Caco-2 (cell line): ENCODE measurements around the gene OTOL1. TPM values are rescaled to one million over a fixed set of nuclear protein-coding genes. Genes with fewer than 3 reads are reported as not detected.

Experiments
- BruUV-seq: library from RNA; stranded (reverse); fragments of 400-500 nt; replicated peaks from 2 replicates; lab custom pipeline; 2021; lab: Mats Ljungman, UMichigan
- CTCF ChIA-PET: fragments of 300-600 bp; sonication (Branson Sonifier 250); formaldehyde crosslinking; loops from one replicate; lab custom pipeline; 2022; ENCODE audit warnings: antibody characterized with exemption; lab: Charles Lee
- POLR2A ChIA-PET: fragments of 300-600 bp; sonication (Branson Sonifier 250); formaldehyde crosslinking; loops from one replicate; lab custom pipeline; 2022; ENCODE audit warnings: antibody characterized with exemption; lab: Charles Lee
- DNase-seq, 2 experiments: peaks; one replicate each; pipeline versions ENCODE4 v3.0.0 to v3.0.0-alpha.2; 2020 to 2022
- H3K27me3 ChIP-seq: replicated peaks from 2 replicates; pipeline ENCODE4 v1.6.0; 2011; ENCODE audit warnings: low read length; ENCODE audit not compliant: control insufficient read depth, insufficient read depth
- H3K36me3 ChIP-seq: 2 replicates; pipeline ENCODE4 v1.5.1; 2011; ENCODE audit warnings: low read length; ENCODE audit not compliant: control insufficient read depth, insufficient read depth
- H3K4me1 ChIP-seq: fragments of 250-450 bp; sonication (Bioruptor Pico); 2 replicates; pipeline ENCODE4 v1.5.1; 2020; ENCODE audit warnings: mild to moderate bottlenecking
- H3K4me3 ChIP-seq: 2 replicates; pipeline ENCODE4 v1.5.1; 2011; ENCODE audit warnings: low read depth, mild to moderate bottlenecking, control low read depth, low read length
- H3K9me3 ChIP-seq: fragments of 250-450 bp; sonication (Bioruptor Pico); 2 replicates; pipeline ENCODE4 v1.5.1; 2020; ENCODE audit warnings: mild to moderate bottlenecking, moderate library complexity
- H3K27ac Mint-ChIP-seq: one replicate; pipeline ENCODE4 v1.8.0; 2022; ENCODE audit warnings: mixed read lengths; ENCODE audit not compliant: unreplicated experiment
- H3K27me3 Mint-ChIP-seq: one replicate; pipeline ENCODE4 v1.8.0; 2022; ENCODE audit warnings: mixed read lengths; ENCODE audit not compliant: insufficient read depth, unreplicated experiment
- H3K36me3 Mint-ChIP-seq: one replicate; pipeline ENCODE4 v1.8.0; 2022; ENCODE audit warnings: mild to moderate bottlenecking, mixed read lengths; ENCODE audit not compliant: insufficient read depth, unreplicated experiment
- H3K4me1 Mint-ChIP-seq: one replicate; pipeline ENCODE4 v1.8.0; 2022; ENCODE audit warnings: low read depth, mixed read lengths; ENCODE audit not compliant: unreplicated experiment
- H3K4me3 Mint-ChIP-seq: one replicate; pipeline ENCODE4 v1.8.0; 2022; ENCODE audit warnings: mild to moderate bottlenecking, moderate library complexity, mixed read lengths; ENCODE audit not compliant: unreplicated experiment
- H3K9me3 Mint-ChIP-seq: one replicate; pipeline ENCODE4 v1.8.0; 2022; ENCODE audit warnings: mixed read lengths; ENCODE audit not compliant: unreplicated experiment
- CTCF ChIP-seq, 2 experiments: fragments of 200-600 bp in 1 of 2; IDR thresholded peaks; 1 replicate in 1 of 2; 2 replicates in 1 of 2; pipeline versions ENCODE4 v1.5.1 to v1.8.0; 2011 to 2022; ENCODE audit warnings: antibody characterized with exemption in 1 of 2, control low read depth in 1 of 2, inconsistent platforms in 1 of 2, low read depth in 1 of 2, low read length in 1 of 2, mild to moderate bottlenecking in 1 of 2, moderate library complexity in 1 of 2; ENCODE audit not compliant: insufficient read depth in 1 of 2, severe bottlenecking in 1 of 2, unreplicated experiment in 1 of 2
- intact Hi-C: fragments of 100-400 bp; cut with micrococcal nuclease; formaldehyde crosslinking; loops from one replicate; pipeline ENCODE4 v1.10.0; 2022; ENCODE audit not compliant: unreplicated experiment
- total RNA-seq: library from RNA; stranded (reverse); gene quantifications from 2 replicates; pipeline ENCODE4 v1.2.3, GENCODE V29; 2022

The OTOL1 gene
- total RNA-seq, 1 experiment from 2014 or later = not detected

- H3K27me3 Mint-ChIP-seq = no peaks in the 10 kb centered on the region
- BruUV-seq = no TSS peak
- ChIA-PET POLR2A (no interaction called here), CTCF (no interaction called here)
- H3K9me3 Mint-ChIP-seq = no peaks in the 10 kb centered on the region
- H3K4me1 Mint-ChIP-seq = no peaks in the 10 kb centered on the region
- no peaks in the 10 kb centered on the region for H3K9me3 ChIP-seq
- H3K27ac Mint-ChIP-seq = no peak overlapping the region
- no peaks in the 10 kb centered on the region for H3K27me3 ChIP-seq
- H3K4me1 ChIP-seq = no peaks in the 10 kb centered on the region
- H3K36me3 ChIP-seq = no peaks in the 10 kb centered on the region
- TF ChIP-seq CTCF (IDR thresholded peaks at IDR 0.05; ENCODE audit: insufficient read depth in 1 of 2, low read depth in 1 of 2, low read length in 1 of 2, severe bottlenecking in 1 of 2, unreplicated experiment in 1 of 2) = no peak
- no peaks in the 10 kb centered on the region for H3K36me3 Mint-ChIP-seq
- intact Hi-C loops = no loop called here
- DNase-seq = no peak
- H3K4me3 Mint-ChIP-seq = no peak overlapping the region
- H3K4me3 ChIP-seq = no peak overlapping the region
Observed at GRCh38 chr3:161471211-161471610, 25.4 kb upstream of the OTOL1 start.

DNA sequence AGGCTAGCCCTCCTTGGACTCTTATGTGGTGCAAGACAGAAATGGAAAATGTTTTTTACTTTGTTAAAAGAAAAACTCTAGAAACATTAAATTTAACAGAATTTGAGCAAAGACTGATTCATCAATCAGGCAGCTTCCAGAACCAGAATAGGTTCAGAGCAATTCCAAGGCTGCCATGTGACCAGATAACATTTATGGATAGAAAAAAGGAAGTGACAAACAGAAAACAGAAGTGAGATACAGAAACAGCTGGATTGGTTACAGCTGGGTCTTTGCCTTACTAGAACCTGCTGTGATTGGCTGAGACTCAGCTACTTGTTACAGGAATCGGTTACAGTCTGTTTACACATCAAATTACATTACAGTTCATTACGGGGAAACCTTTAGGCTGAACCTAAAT, 22.5 kb upstream of the OTOL1 start:
- no peaks in the 10 kb centered on the region for H3K27me3 Mint-ChIP-seq
- H3K36me3 Mint-ChIP-seq = no peaks in the 10 kb centered on the region
- H3K4me3 ChIP-seq = no peak overlapping the region
- intact Hi-C loops = no loop called here
- POLR2A ChIA-PET = no interaction called here
- no peaks in the 10 kb centered on the region for H3K9me3 Mint-ChIP-seq
- H3K4me3 Mint-ChIP-seq = no peak overlapping the region
- no peak for TF ChIP-seq CTCF (IDR thresholded peaks at IDR 0.05; ENCODE audit: insufficient read depth in 1 of 2, low read depth in 1 of 2, low read length in 1 of 2, severe bottlenecking in 1 of 2, unreplicated experiment in 1 of 2)
- CTCF ChIA-PET = no interaction called here
- no TSS peak for BruUV-seq
- no peaks in the 10 kb centered on the region for H3K4me1 ChIP-seq
- H3K27me3 ChIP-seq = no peaks in the 10 kb centered on the region
- no peak for DNase-seq
- H3K36me3 ChIP-seq = no peaks in the 10 kb centered on the region
- H3K9me3 ChIP-seq = no peaks in the 10 kb centered on the region
- no peak overlapping the region for H3K27ac Mint-ChIP-seq
- no peaks in the 10 kb centered on the region for H3K4me1 Mint-ChIP-seq

GRCh38 chr3:161474741-161475140, 21.9 kb upstream of the OTOL1 start:
- H3K36me3 Mint-ChIP-seq = no peaks in the 10 kb centered on the region
- H3K4me3 Mint-ChIP-seq = no peak overlapping the region
- intact Hi-C loops = no loop called here
- no peaks in the 10 kb centered on the region for H3K4me1 Mint-ChIP-seq
- Histone ChIP-seq H3K9me3 (no peaks in the 10 kb centered on the region), H3K4me1 (no peaks in the 10 kb centered on the region), H3K4me3 (no peak overlapping the region), H3K27me3 (no peaks in the 10 kb centered on the region), H3K36me3 (no peaks in the 10 kb centered on the region)
- CTCF ChIA-PET = no interaction called here
- POLR2A ChIA-PET = no interaction called here
- BruUV-seq = no TSS peak
- H3K27me3 Mint-ChIP-seq = no peaks in the 10 kb centered on the region
- H3K9me3 Mint-ChIP-seq = no peaks in the 10 kb centered on the region
- no peak for DNase-seq
- no peak for TF ChIP-seq CTCF (IDR thresholded peaks at IDR 0.05; ENCODE audit: insufficient read depth in 1 of 2, low read depth in 1 of 2, low read length in 1 of 2, severe bottlenecking in 1 of 2, unreplicated experiment in 1 of 2)
- H3K27ac Mint-ChIP-seq = no peak overlapping the region
